ENCODE data around the gene RNASEH1.
"Not testable (repeated sequence)": the region's sequence is repeated elsewhere in the genome, so short reads cannot be mapped to it uniquely, and the experiment has no call there.

Gene RNASEH1

GRCh38 chr2:3522961-3523421 lies 35.1 kb downstream of the RNASEH1 start:
- in situ Hi-C loops (cut with MboI; ENCODE audit: low pct_unique_long_range_greater_than_20kb, low sequenced_read_pairs, unreplicated experiment) = no loop called here
- no peak for TF ChIP-seq CTCF (IDR thresholded peaks at IDR 0.05; ENCODE audit: extremely low read depth, insufficient read depth, missing control alignments)

GRCh38 chr2:3520591-3520990 lies 37.5 kb downstream of the RNASEH1 start:
- no peak for DNase-seq (ENCODE audit: low spot score)
- in situ Hi-C loops (cut with MboI; ENCODE audit: low pct_unique_long_range_greater_than_20kb, low sequenced_read_pairs, unreplicated experiment) = no loop called here

More at GRCh38 chr2:3522961-3523421, 35.1 kb downstream of the RNASEH1 start:
- DNase-seq (ENCODE audit: low spot score) = no peak

GRCh38 chr2:3519255-3520205 lies 38.6 kb downstream of the RNASEH1 start, which contains the start of gene ADI1:
Gene ADI1, minus strand, starts transcription at chr2:3519531. Its CDS starts 44 bp downstream, at chr2:3519487.
- TF ChIP-seq CTCF (IDR thresholded peaks at IDR 0.05; ENCODE audit: extremely low read depth, insufficient read depth, missing control alignments) = no peak
- in situ Hi-C loops (cut with MboI; ENCODE audit: low pct_unique_long_range_greater_than_20kb, low sequenced_read_pairs, unreplicated experiment) = no loop called here
- peak; percentile 88 for DNase-seq (ENCODE audit: low spot score)

More at GRCh38 chr2:3520591-3520990, 37.5 kb downstream of the RNASEH1 start:
- TF ChIP-seq CTCF (IDR thresholded peaks at IDR 0.05; ENCODE audit: extremely low read depth, insufficient read depth, missing control alignments) = no peak

- no peak for TF ChIP-seq CTCF (IDR thresholded peaks at IDR 0.05; ENCODE audit: extremely low read depth, insufficient read depth, missing control alignments)
- in situ Hi-C loops (cut with MboI; ENCODE audit: low pct_unique_long_range_greater_than_20kb, low sequenced_read_pairs, unreplicated experiment) = no loop called here
- DNase-seq (ENCODE audit: low spot score) = peak; percentile 100
Measured at GRCh38 chr2:3518496-3519254, 39.5 kb downstream of the RNASEH1 start.

GRCh38 chr2:3517948-3518495 lies 40.1 kb downstream of the RNASEH1 start:
- in situ Hi-C loops (cut with MboI; ENCODE audit: low pct_unique_long_range_greater_than_20kb, low sequenced_read_pairs, unreplicated experiment) = no loop called here
- no peak for TF ChIP-seq CTCF (IDR thresholded peaks at IDR 0.05; ENCODE audit: extremely low read depth, insufficient read depth, missing control alignments)

GRCh38 chr2:3516831-3517230 lies 41.3 kb downstream of the RNASEH1 start:
- DNase-seq (ENCODE audit: low spot score) = no peak
- in situ Hi-C loops (cut with MboI; ENCODE audit: low pct_unique_long_range_greater_than_20kb, low sequenced_read_pairs, unreplicated experiment) = no loop called here
- TF ChIP-seq CTCF (IDR thresholded peaks at IDR 0.05; ENCODE audit: extremely low read depth, insufficient read depth, missing control alignments) = no peak

More at GRCh38 chr2:3517948-3518495, 40.1 kb downstream of the RNASEH1 start:
- DNase-seq (ENCODE audit: low spot score) = no peak

- in situ Hi-C loops (cut with MboI; ENCODE audit: low pct_unique_long_range_greater_than_20kb, low sequenced_read_pairs, unreplicated experiment) = not testable (repeated sequence)
Measured at GRCh38 chr2:3515438-3515837, 42.7 kb downstream of the RNASEH1 start.

More at GRCh38 chr2:3515438-3515837, 42.7 kb downstream of the RNASEH1 start:
- not testable (repeated sequence) for DNase-seq (ENCODE audit: low spot score)
